Trophoblast cell (in vitro differentiated cells and primary cell): ENCODE data around the gene POLD2.

Experiments
- DNase-seq, 2 donors: peaks; one replicate each; pipeline ENCODE4 v3.0.0-alpha.2; 2016
- H2AFZ ChIP-seq: 2 replicates; pipeline ENCODE4 v1.6.1; 2013; ENCODE audit warnings: low read length, moderate library complexity, mild to moderate bottlenecking; ENCODE audit not compliant: insufficient read depth, poor library complexity
- H2AK5ac ChIP-seq: 2 replicates; pipeline ENCODE4 v1.6.1; 2013; ENCODE audit warnings: mild to moderate bottlenecking, low read length
- H2BK120ac ChIP-seq: 2 replicates; pipeline ENCODE4 v1.6.1; 2013; ENCODE audit warnings: low read length, mild to moderate bottlenecking, moderate library complexity; ENCODE audit not compliant: insufficient read depth, poor library complexity
- H2BK12ac ChIP-seq: 2 replicates; pipeline ENCODE4 v1.6.1; 2013; ENCODE audit warnings: mild to moderate bottlenecking, low read length, moderate library complexity
- H2BK5ac ChIP-seq: 2 replicates; pipeline ENCODE4 v1.6.1; 2013; ENCODE audit warnings: low read length, low read depth, moderate library complexity, mild to moderate bottlenecking; ENCODE audit not compliant: poor library complexity
- H3K14ac ChIP-seq: 2 replicates; pipeline ENCODE4 v1.6.1; 2013; ENCODE audit warnings: mild to moderate bottlenecking, low read length
- H3K18ac ChIP-seq: 2 replicates; pipeline ENCODE4 v1.6.1; 2013; ENCODE audit warnings: mild to moderate bottlenecking, low read length
- H3K23ac ChIP-seq: 2 replicates; pipeline ENCODE4 v1.6.1; 2013; ENCODE audit warnings: low read length
- H3K27ac ChIP-seq: 2 replicates; pipeline ENCODE4 v1.5.1; 2013; ENCODE audit warnings: low read depth, mild to moderate bottlenecking, inconsistent platforms, low read length, moderate library complexity
- H3K27me3 ChIP-seq: 2 replicates; pipeline ENCODE4 v1.6.1; 2013; ENCODE audit warnings: inconsistent platforms, mild to moderate bottlenecking, low read length, moderate library complexity; ENCODE audit not compliant: insufficient read depth
- H3K36me3 ChIP-seq, 2 experiments: 1 replicate in 1 of 2; 2 replicates in 1 of 2; pipeline ENCODE4 v1.6.1; 2013; ENCODE audit warnings: low read length in 2 of 2, mild to moderate bottlenecking in 2 of 2, moderate library complexity in 1 of 2; ENCODE audit not compliant: insufficient read depth in 2 of 2, control insufficient read depth in 1 of 2
- H3K4ac ChIP-seq: 2 replicates; pipeline ENCODE4 v1.6.1; 2013; ENCODE audit warnings: low read depth, mild to moderate bottlenecking, low read length, moderate library complexity
- H3K4me1 ChIP-seq, 2 experiments: 1 replicate in 1 of 2; 2 replicates in 1 of 2; pipeline ENCODE4 v1.6.1; 2013; ENCODE audit warnings: low read length in 2 of 2, mild to moderate bottlenecking in 2 of 2, moderate library complexity in 1 of 2; ENCODE audit not compliant: insufficient read depth in 2 of 2, control insufficient read depth in 1 of 2
- H3K4me2 ChIP-seq: 2 replicates; pipeline ENCODE4 v1.6.1; 2013; ENCODE audit warnings: inconsistent platforms, mild to moderate bottlenecking, low read length, moderate library complexity
- H3K4me3 ChIP-seq: 2 replicates; pipeline ENCODE4 v1.5.1; 2013; ENCODE audit warnings: mild to moderate bottlenecking, low read depth, low read length, inconsistent platforms
- H3K79me1 ChIP-seq: one replicate; pipeline ENCODE4 v1.6.1; 2013; ENCODE audit warnings: low read length
- H3K79me2 ChIP-seq: 2 replicates; pipeline ENCODE4 v1.6.1; 2013; ENCODE audit warnings: low read length, mild to moderate bottlenecking; ENCODE audit not compliant: control insufficient read depth, insufficient read depth, poor library complexity
- H3K9ac ChIP-seq: 2 replicates; pipeline ENCODE4 v1.6.1; 2013; ENCODE audit warnings: mild to moderate bottlenecking, low read length
- H3K9me3 ChIP-seq: 2 replicates; pipeline ENCODE4 v1.6.1; 2013; ENCODE audit warnings: low read depth, mild to moderate bottlenecking, control low read depth, inconsistent platforms, low read length; ENCODE audit not compliant: insufficient read depth
- H4K12ac ChIP-seq: 2 replicates; pipeline ENCODE4 v1.6.1; 2013; ENCODE audit warnings: low read depth, mild to moderate bottlenecking, low read length, moderate library complexity
- H4K8ac ChIP-seq: 2 replicates; pipeline ENCODE4 v1.6.1; 2013; ENCODE audit warnings: low read depth, mild to moderate bottlenecking, low read length, moderate library complexity
- H4K91ac ChIP-seq: one replicate; pipeline ENCODE4 v1.6.1; 2013; ENCODE audit warnings: low read depth, mild to moderate bottlenecking, low read length, moderate library complexity
- WGBS: extraction: QIAGEN DNeasy Blood & Tissue Kit; methylation state at CpG from one replicate; pipeline ENCODE4 v1.1.7; 2013; ENCODE audit warnings: missing lambda C conversion rate; ENCODE audit not compliant: insufficient read length, insufficient coverage; ENCODE audit errors: extremely low coverage; 5-methylcytosine and 5-hydroxymethylcytosine counted together

Gene POLD2

DNA sequence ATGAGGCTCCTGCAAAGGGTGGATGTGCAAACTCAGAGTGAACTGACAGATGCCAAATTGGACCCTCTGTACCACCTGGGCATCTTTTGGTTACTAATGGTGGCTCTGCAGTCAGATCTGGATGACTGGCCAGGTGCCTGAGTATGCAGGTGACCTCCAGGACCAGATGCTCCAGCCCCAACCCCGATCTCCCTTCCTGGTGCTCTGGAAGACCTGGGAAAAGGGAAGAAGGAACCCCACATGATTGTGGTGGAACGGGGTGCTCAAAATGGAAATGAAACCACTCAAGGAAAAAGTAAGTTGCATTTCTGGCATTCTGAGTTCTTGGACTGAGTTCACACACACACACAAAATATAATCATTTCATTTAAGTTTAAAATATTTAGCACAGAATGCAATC lies 29.0 kb downstream of the POLD2 start:
- H3K27me3 ChIP-seq, result no peaks in the 10 kb centered on the region
- H3K9me3 ChIP-seq, result no peaks in the 10 kb centered on the region
- H3K14ac ChIP-seq, result no peak overlapping the region
- no peak for DNase-seq
- H3K4me1 ChIP-seq, result no peaks in the 10 kb centered on the region
- no peak overlapping the region for H3K4me3 ChIP-seq
- no peak overlapping the region for H2BK12ac ChIP-seq
- no peak overlapping the region for H4K8ac ChIP-seq
- no peak overlapping the region for H2BK120ac ChIP-seq
- no peak overlapping the region for H4K12ac ChIP-seq
- no peak overlapping the region for H3K18ac ChIP-seq
- H2BK5ac ChIP-seq, result no peak overlapping the region
- WGBS, result no CpG with 5 or more reads among the region's 2 CpGs
- no peaks in the 10 kb centered on the region for H3K79me1 ChIP-seq
- H3K4me2 ChIP-seq, result no peak overlapping the region
- no peaks in the 10 kb centered on the region for H3K79me2 ChIP-seq
- no peak overlapping the region for H2AFZ ChIP-seq
- no peak overlapping the region for H4K91ac ChIP-seq
- H3K9ac ChIP-seq, result no peak overlapping the region
- H2AK5ac ChIP-seq, result no peak overlapping the region
- no peaks in the 10 kb centered on the region for H3K36me3 ChIP-seq
- H3K27ac ChIP-seq, result no peak overlapping the region
- H3K4ac ChIP-seq, result no peak overlapping the region
- H3K23ac ChIP-seq, result no peak overlapping the region

- Histone ChIP-seq H3K79me2 (no peaks in the 10 kb centered on the region), H2AFZ (no peak overlapping the region), H3K14ac (no peak overlapping the region), H4K12ac (no peak overlapping the region), H3K4me3 (no peak overlapping the region), H2AK5ac (no peak overlapping the region), H3K4me2 (no peak overlapping the region), H3K18ac (no peak overlapping the region), H3K9me3 (no peaks in the 10 kb centered on the region), H3K23ac (no peak overlapping the region), H2BK5ac (no peak overlapping the region), H3K4ac (no peak overlapping the region), H2BK12ac (no peak overlapping the region), H2BK120ac (no peak overlapping the region), H4K91ac (no peak overlapping the region), H3K4me1 (no peaks in the 10 kb centered on the region), H3K27ac (no peak overlapping the region), H3K27me3 (no peaks in the 10 kb centered on the region), H3K36me3 (no peaks in the 10 kb centered on the region), H4K8ac (no peak overlapping the region), H3K9ac (no peak overlapping the region), H3K79me1 (no peaks in the 10 kb centered on the region)
- no peak for DNase-seq
- no CpG with 5 or more reads among the region's 6 CpGs for WGBS
Observed at GRCh38 chr7:44093102-44093641, 30.2 kb downstream of the POLD2 start.

- H4K8ac ChIP-seq, result no peak overlapping the region
- no peak overlapping the region for H4K91ac ChIP-seq
- H2AK5ac ChIP-seq, result no peak overlapping the region
- H3K14ac ChIP-seq, result no peak overlapping the region
- no peak overlapping the region for H4K12ac ChIP-seq
- H3K36me3 ChIP-seq, result no peaks in the 10 kb centered on the region
- no peaks in the 10 kb centered on the region for H3K4me1 ChIP-seq
- H3K18ac ChIP-seq, result no peak overlapping the region
- H3K23ac ChIP-seq, result no peak overlapping the region
- H2BK120ac ChIP-seq, result no peak overlapping the region
- H2AFZ ChIP-seq, result no peak overlapping the region
- WGBS, result no CpG with 5 or more reads among the region's 20 CpGs
- no peak overlapping the region for H3K4ac ChIP-seq
- DNase-seq, result no peak
- no peak overlapping the region for H3K4me2 ChIP-seq
- no peak overlapping the region for H2BK5ac ChIP-seq
- no peaks in the 10 kb centered on the region for H3K79me2 ChIP-seq
- H3K9ac ChIP-seq, result no peak overlapping the region
- H3K27me3 ChIP-seq, result no peaks in the 10 kb centered on the region
- H2BK12ac ChIP-seq, result no peak overlapping the region
- no peak overlapping the region for H3K27ac ChIP-seq
- H3K4me3 ChIP-seq, result no peak overlapping the region
- H3K79me1 ChIP-seq, result no peaks in the 10 kb centered on the region
- H3K9me3 ChIP-seq, result no peaks in the 10 kb centered on the region
Observed at GRCh38 chr7:44087911-44088838, 35.2 kb downstream of the POLD2 start.

GRCh38 chr7:44086627-44087026 lies 36.7 kb downstream of the POLD2 start:
- Histone ChIP-seq H3K36me3 (no peaks in the 10 kb centered on the region), H4K12ac (no peak overlapping the region), H3K23ac (no peak overlapping the region), H2BK120ac (no peak overlapping the region), H2BK12ac (no peak overlapping the region), H4K91ac (no peak overlapping the region), H3K79me2 (peaks cover 3% of the 10 kb centered on the region), H3K4me3 (no peak overlapping the region), H3K4ac (no peak overlapping the region), H3K14ac (no peak overlapping the region), H3K9ac (no peak overlapping the region), H4K8ac (no peak overlapping the region), H2AK5ac (no peak overlapping the region), H3K27me3 (no peaks in the 10 kb centered on the region), H3K79me1 (peaks cover 7% of the 10 kb centered on the region), H3K27ac (no peak overlapping the region), H2AFZ (no peak overlapping the region), H2BK5ac (no peak overlapping the region), H3K18ac (no peak overlapping the region), H3K4me1 (no peaks in the 10 kb centered on the region), H3K4me2 (no peak overlapping the region), H3K9me3 (no peaks in the 10 kb centered on the region)
- WGBS, result no CpG with 5 or more reads among the region's 3 CpGs
- no peak for DNase-seq
